ENCODE results near the gene PLIN3. TPM values are rescaled to one million over a fixed set of nuclear protein-coding genes. Genes with fewer than 3 reads are reported as not detected.

The PLIN3 gene
- total RNA-seq, 1 experiment from 2014 or later, result 63.8 TPM

DNA sequence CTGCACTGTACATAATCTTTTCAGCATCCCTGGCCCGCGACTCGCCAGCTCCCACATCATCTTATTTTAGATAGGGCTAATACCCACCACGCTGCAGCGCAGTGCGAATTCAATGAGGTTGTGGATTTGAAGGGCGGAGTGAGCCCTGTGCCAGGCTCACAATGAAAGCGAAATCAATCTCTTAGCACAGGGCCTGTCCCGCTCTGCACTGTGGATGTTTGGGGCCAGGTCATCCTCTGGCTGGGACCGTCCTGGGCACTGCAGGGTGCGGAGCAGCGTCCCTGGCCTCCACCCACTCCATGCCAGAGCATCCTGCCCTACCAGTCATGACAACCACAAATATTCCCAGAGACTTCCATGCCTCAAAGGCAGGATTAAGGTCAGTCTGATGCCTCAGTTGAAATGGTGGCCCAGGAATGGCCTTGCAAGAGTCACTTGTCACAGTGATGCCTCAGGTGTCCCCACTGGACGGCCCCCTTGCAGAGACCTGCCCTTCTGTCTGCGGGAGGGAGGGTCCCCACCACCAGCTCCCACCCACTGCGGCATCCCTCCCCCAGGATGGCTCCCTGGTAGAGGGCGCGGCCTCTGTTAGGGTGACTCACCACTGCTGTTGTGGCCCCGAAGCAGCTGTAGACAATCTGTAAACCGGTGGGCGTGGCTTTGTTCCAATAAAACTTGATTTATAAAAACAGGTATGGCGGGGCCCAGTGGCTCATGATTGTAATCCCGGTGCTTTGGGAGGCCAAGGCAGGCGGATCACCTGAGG, 47.5 kb upstream of the PLIN3 start:
- Histone ChIP-seq H3K4me1 (0 out of 2 replicates have a peak, but pooled peaks cover 4% of the 10 kb centered on the region), H3K4me3 (ENCODE audit: low read depth, low read length) (no peak overlapping the region), H3K9me3 (no peaks in the 10 kb centered on the region), H3K36me3 (ENCODE audit: control insufficient read depth, insufficient read depth, low read length) (no peaks in the 10 kb centered on the region), H3K27me3 (replicated peaks; ENCODE audit: control insufficient read depth, insufficient read depth, low read length) (no peaks in the 10 kb centered on the region; the same call in 1 of the 2 replicates)
- Mint-ChIP-seq H3K27ac (ENCODE audit: unreplicated experiment) (no peak overlapping the region), H3K36me3 (ENCODE audit: insufficient read depth, unreplicated experiment) (peaks cover 74% of the 10 kb centered on the region), H3K9me3 (ENCODE audit: unreplicated experiment) (no peaks in the 10 kb centered on the region), H3K4me1 (ENCODE audit: low read depth, unreplicated experiment) (peaks cover 7% of the 10 kb centered on the region), H3K27me3 (ENCODE audit: insufficient read depth, unreplicated experiment) (no peaks in the 10 kb centered on the region), H3K4me3 (ENCODE audit: unreplicated experiment) (no peak overlapping the region)
- no TSS peak for BruUV-seq (replicated peaks)
- POLR2A ChIA-PET, result interaction anchor here (0.7 kb wide), 1 partner anchor 102 kb away, joined by 4 read pairs; no protein-coding TSS in a partner anchor
- intact Hi-C loops (cut with micrococcal nuclease; ENCODE audit: unreplicated experiment), result no loop called here
- CTCF ChIA-PET, result interaction anchor here (0.8 kb wide), 1 partner anchor 117 kb away, joined by 3 read pairs; no protein-coding TSS in a partner anchor
- peak; percentile 38 to 49 for DNase-seq
- TF ChIP-seq, protein P1, sequence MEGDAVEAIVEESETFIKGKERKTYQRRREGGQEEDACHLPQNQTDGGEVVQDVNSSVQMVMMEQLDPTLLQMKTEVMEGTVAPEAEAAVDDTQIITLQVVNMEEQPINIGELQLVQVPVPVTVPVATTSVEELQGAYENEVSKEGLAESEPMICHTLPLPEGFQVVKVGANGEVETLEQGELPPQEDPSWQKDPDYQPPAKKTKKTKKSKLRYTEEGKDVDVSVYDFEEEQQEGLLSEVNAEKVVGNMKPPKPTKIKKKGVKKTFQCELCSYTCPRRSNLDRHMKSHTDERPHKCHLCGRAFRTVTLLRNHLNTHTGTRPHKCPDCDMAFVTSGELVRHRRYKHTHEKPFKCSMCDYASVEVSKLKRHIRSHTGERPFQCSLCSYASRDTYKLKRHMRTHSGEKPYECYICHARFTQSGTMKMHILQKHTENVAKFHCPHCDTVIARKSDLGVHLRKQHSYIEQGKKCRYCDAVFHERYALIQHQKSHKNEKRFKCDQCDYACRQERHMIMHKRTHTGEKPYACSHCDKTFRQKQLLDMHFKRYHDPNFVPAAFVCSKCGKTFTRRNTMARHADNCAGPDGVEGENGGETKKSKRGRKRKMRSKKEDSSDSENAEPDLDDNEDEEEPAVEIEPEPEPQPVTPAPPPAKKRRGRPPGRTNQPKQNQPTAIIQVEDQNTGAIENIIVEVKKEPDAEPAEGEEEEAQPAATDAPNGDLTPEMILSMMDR (IDR thresholded peaks at IDR 0.05; ENCODE audit: insufficient read depth in 1 of 2, low read depth in 1 of 2, low read length in 1 of 2, severe bottlenecking in 1 of 2, unreplicated experiment in 1 of 2), result no peak

DNA sequence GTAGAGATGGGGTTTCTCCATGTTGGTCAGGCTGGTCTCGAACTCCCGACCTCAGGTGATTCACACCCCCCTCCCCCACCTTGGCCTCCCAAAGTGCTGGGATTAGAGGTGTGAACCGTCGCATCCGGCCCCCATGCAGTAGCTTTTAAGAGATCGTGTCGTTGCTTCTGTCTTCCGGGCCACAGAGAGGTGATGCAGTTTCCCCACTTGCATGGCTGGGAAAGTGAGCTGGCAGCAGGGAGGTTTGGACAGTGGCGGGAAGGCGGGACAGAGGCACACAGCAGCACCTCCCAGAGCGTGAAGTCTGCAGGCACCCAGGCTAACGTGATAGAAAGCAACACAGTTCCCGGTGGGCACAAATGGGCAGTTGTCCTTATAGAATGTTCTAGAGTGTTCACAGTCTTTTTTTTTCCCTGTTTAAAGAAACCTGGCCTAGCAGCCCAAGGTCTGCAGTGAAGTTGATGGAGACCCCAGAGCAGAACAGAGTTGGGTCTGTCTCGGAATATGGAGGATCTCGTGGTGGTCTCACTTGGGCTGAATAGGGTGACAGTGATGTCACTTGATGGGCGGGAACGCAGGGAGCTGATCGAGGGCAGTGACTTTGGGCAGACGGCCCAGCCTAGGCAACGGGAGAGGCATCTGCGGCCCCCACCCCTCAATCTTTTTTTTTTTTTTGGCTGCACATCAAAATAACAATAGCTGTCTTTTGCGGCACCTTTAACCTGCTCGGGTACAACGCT, 46.7 kb upstream of the PLIN3 start:
- ChIA-PET CTCF (no interaction called here), POLR2A (interaction anchor here (0.7 kb wide), 1 partner anchor 103 kb away, joined by 4 read pairs; no protein-coding TSS in a partner anchor)
- Mint-ChIP-seq H3K27ac (ENCODE audit: unreplicated experiment) (no peak overlapping the region), H3K9me3 (ENCODE audit: unreplicated experiment) (no peaks in the 10 kb centered on the region), H3K27me3 (ENCODE audit: insufficient read depth, unreplicated experiment) (no peaks in the 10 kb centered on the region), H3K36me3 (ENCODE audit: insufficient read depth, unreplicated experiment) (peaks cover 68% of the 10 kb centered on the region), H3K4me3 (ENCODE audit: unreplicated experiment) (no peak overlapping the region), H3K4me1 (ENCODE audit: low read depth, unreplicated experiment) (peaks cover 7% of the 10 kb centered on the region)
- Histone ChIP-seq H3K27me3 (replicated peaks; ENCODE audit: control insufficient read depth, insufficient read depth, low read length) (no peaks in the 10 kb centered on the region; the same call in 1 of the 2 replicates), H3K9me3 (no peaks in the 10 kb centered on the region), H3K4me1 (peaks cover 5% of the 10 kb centered on the region; the same call in 1 of the 2 replicates), H3K4me3 (ENCODE audit: low read depth, low read length) (no peak overlapping the region), H3K36me3 (ENCODE audit: control insufficient read depth, insufficient read depth, low read length) (no peaks in the 10 kb centered on the region)
- intact Hi-C loops (cut with micrococcal nuclease; ENCODE audit: unreplicated experiment), result no loop called here
- DNase-seq, result no peak
- TF ChIP-seq, protein P1 (IDR thresholded peaks at IDR 0.05; ENCODE audit: insufficient read depth in 1 of 2, low read depth in 1 of 2, low read length in 1 of 2, severe bottlenecking in 1 of 2, unreplicated experiment in 1 of 2), result no peak
- BruUV-seq (replicated peaks), result no TSS peak

Measured in Caco-2 (cell line).